Aorta (tissue), 5 donors: ENCODE results near the gene CCSER1. TPM values are rescaled to one million over a fixed set of nuclear protein-coding genes. Genes with fewer than 3 reads are reported as not detected.

Experiments used
- ATAC-seq: fragments of 200-7000 bp; cut with Tn5 transposase; one replicate; pipeline ENCODE4 v1.9.1; 2022; ENCODE audit warnings: moderate library complexity; ENCODE audit not compliant: low FRiP score
- DNase-seq, 2 donors: peaks; one replicate each; pipeline ENCODE4 v3.0.0-alpha.2; 2020
- H3K27ac ChIP-seq, 2 donors: one replicate each; pipeline ENCODE4 v1.5.1; 2013; ENCODE audit warnings: low read length in 2 of 2, mild to moderate bottlenecking in 2 of 2, moderate library complexity in 2 of 2, control low read depth in 1 of 2, inconsistent platforms in 1 of 2, low read depth in 1 of 2
- H3K27me3 ChIP-seq, 2 donors: one replicate each; pipeline ENCODE4 v1.6.1; 2013; ENCODE audit warnings: control low read depth in 1 of 2, low read length in 1 of 2, mild to moderate bottlenecking in 1 of 2, moderate library complexity in 1 of 2; ENCODE audit not compliant: insufficient read depth in 2 of 2, control insufficient read depth in 1 of 2
- H3K36me3 ChIP-seq, 2 donors: one replicate each; pipeline ENCODE4 v1.6.1; 2013; ENCODE audit warnings: control low read depth in 1 of 2, low read length in 1 of 2, mild to moderate bottlenecking in 1 of 2; ENCODE audit not compliant: insufficient read depth in 2 of 2, control insufficient read depth in 1 of 2
- H3K4me1 ChIP-seq, 2 donors: one replicate each; pipeline ENCODE4 v1.6.1; 2013; ENCODE audit warnings: low read length in 2 of 2, control low read depth in 1 of 2, mild to moderate bottlenecking in 1 of 2, moderate library complexity in 1 of 2; ENCODE audit not compliant: insufficient read depth in 2 of 2, control insufficient read depth in 1 of 2
- H3K4me3 ChIP-seq, 2 donors: one replicate each; pipeline ENCODE4 v1.5.1; 2013; ENCODE audit warnings: low read length in 2 of 2, control low read depth in 1 of 2, mild to moderate bottlenecking in 1 of 2
- H3K9me3 ChIP-seq: one replicate; pipeline ENCODE4 v1.6.1; 2013; ENCODE audit warnings: mild to moderate bottlenecking, low read length; ENCODE audit not compliant: control insufficient read depth
- WGBS, 2 donors: extraction: QIAGEN DNeasy Blood & Tissue Kit; methylation state at CpG; one replicate each; pipeline ENCODE4 v1.1.7; 2013; 5-methylcytosine and 5-hydroxymethylcytosine counted together
- intact Hi-C, 2 donors: fragments of 100-400 bp; cut with DNase I; formaldehyde crosslinking; loops; one replicate each; pipeline versions ENCODE4 v1.14.2 to v1.15.0; 2022
- polyA plus RNA-seq, 2 donors: library from polyadenylated mRNA; stranded (reverse); fragments of 200-250 nt; gene quantifications; one replicate each; pipeline ENCODE4 v1.2.3, GENCODE V29; 2013
- total RNA-seq, 2 donors: library from RNA; stranded (reverse); fragmentation: NEBNext Ultra II Directional; extraction: Animal tissue kit (Norgen Biotek cat#: 25700); gene quantifications; one replicate each; pipeline ENCODE4 v1.2.1, GENCODE V29; 2021
- donor health status: healthy with polysubstance abuse.
- donor health status: Bipolar disorder and iron deficiency.
- donor health status: DM: no; HTN: no; CAD: no.
- donor health status: DM: no; HTN: no; CAD: no.
- donor health status: DM: yes; HTN: yes; CAD: no.

CCSER1 gene
- total and polyA plus RNA-seq, 4 donors = 2.0 to 9.5 (median 9.3) TPM; not detected in 1

DNA sequence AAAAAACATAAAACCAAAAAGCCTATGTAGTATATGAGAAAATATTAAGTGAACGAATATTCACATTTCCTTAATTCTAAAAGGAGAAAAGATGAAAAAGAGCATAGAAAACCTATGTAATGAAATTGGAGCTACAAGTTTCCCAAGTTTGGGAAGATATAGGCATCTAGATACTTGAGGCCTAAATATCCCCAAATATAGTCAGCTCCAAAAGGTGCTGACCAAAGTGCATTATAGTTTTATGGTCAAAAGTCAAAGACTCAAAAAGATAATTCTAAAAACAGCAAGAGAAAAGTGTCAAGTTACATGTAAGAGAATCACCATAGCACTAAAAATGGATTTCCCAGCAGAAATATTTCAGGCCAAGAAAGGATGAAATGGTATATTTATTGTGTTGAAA, 1502.9 kb downstream of the CCSER1 start:
- DNase-seq = no peak
- no peaks in the 10 kb centered on the region for H3K4me1 ChIP-seq
- H3K27ac ChIP-seq = no peak overlapping the region
- WGBS, 2 donors = 46 to 97% methylated on average over 1 of the region's 1 CpG
- H3K27me3 ChIP-seq = no peaks in the 10 kb centered on the region
- intact Hi-C loops = no loop called here
- no peaks in the 10 kb centered on the region for H3K9me3 ChIP-seq
- H3K36me3 ChIP-seq = no peaks in the 10 kb centered on the region
- no peak for ATAC-seq
- H3K4me3 ChIP-seq = no peak overlapping the region

DNA sequence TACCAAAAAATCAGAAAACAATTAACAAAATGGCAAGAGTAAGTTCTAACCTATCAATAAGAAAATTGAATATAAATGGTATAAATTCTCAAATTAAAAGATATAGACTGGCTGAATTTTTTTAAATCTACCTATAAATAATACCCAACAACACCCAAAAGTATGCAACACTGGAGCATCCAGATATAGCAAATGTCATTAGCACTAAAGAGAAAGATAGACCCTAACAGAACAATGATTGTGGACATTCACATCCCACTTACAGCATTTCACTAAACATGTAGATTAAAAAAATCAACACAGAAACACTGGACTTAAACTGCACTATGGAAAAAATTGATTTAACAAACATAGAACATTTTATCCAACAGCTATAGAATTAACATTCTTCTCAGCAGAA, 1503.6 kb downstream of the CCSER1 start:
- ATAC-seq = no peak
- Histone ChIP-seq H3K36me3 (no peaks in the 10 kb centered on the region), H3K27ac (no peak overlapping the region), H3K4me1 (no peaks in the 10 kb centered on the region), H3K27me3 (no peaks in the 10 kb centered on the region), H3K4me3 (no peak overlapping the region), H3K9me3 (no peaks in the 10 kb centered on the region)
- intact Hi-C loops = no loop called here
- no peak for DNase-seq

- intact Hi-C loops = no loop called here
- H3K9me3 ChIP-seq = no peaks in the 10 kb centered on the region
- no peaks in the 10 kb centered on the region for H3K4me1 ChIP-seq
- no peaks in the 10 kb centered on the region for H3K36me3 ChIP-seq
- ATAC-seq = no peak
- H3K27me3 ChIP-seq = no peaks in the 10 kb centered on the region
- no peak for DNase-seq
- H3K27ac ChIP-seq = no peak overlapping the region
- H3K4me3 ChIP-seq = no peak overlapping the region
- WGBS, 2 donors = 95% methylated on average over 3 of the region's 3 CpGs
Observed at GRCh38 chr4:91631335-91631734, 1504.1 kb downstream of the CCSER1 start.

GRCh38 chr4:91636083-91636482, 1508.9 kb downstream of the CCSER1 start:
- no peak overlapping the region for H3K4me3 ChIP-seq
- H3K27ac ChIP-seq = no peak overlapping the region
- DNase-seq = no peak
- intact Hi-C loops = no loop called here
- H3K36me3 ChIP-seq = no peaks in the 10 kb centered on the region
- no peaks in the 10 kb centered on the region for H3K9me3 ChIP-seq
- ATAC-seq = no peak
- WGBS, 2 donors = 79 to 86% methylated on average over 4 of the region's 4 CpGs
- no peaks in the 10 kb centered on the region for H3K27me3 ChIP-seq
- H3K4me1 ChIP-seq = no peaks in the 10 kb centered on the region

Other genes starting within 250 kb of the CCSER1 start
- gene MMRN1, start 232.5 kb upstream of the CCSER1 start, total RNA-seq = 10 to 100 TPM; 24.5 to 87.0 TPM
- gene MMRN1, start 232.5 kb upstream of the CCSER1 start, polyA plus RNA-seq = under 1 TPM; 0.10 to 0.13 TPM